ENCODE results near the gene TRIM10. TPM values are rescaled to one million over a fixed set of nuclear protein-coding genes. Genes with fewer than 3 reads are reported as not detected.

The TRIM10 gene
- total RNA-seq, 2 experiments from 2014 or later: 0.36 to 0.38 TPM

DNA sequence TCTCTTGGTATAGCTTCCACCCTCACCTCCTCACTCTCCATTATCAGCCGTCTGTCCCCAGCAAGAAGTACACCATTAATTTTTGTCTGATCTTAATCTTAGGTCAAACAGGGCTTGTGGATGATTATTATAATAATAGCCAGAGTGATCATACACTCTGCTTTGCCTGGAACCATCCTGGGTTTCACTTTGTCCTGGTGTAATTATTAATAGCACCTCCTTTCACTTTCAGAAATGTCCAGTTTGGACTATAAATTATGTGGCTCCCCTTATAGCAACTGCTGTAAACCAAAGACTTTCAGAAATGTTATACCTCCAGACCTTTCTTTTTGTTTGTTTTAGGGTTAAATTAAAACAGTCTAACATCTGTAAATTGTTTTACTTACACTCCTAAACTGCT lies 47.2 kb downstream of the TRIM10 start:
- H3K27me3 Mint-ChIP-seq: peaks cover 31% of the 10 kb centered on the region
- no peak overlapping the region for H3K27ac Mint-ChIP-seq
- H3K36me3 Mint-ChIP-seq: no peaks in the 10 kb centered on the region
- intact Hi-C loops (cut with micrococcal nuclease): loop anchor here (2.0 kb wide), 1 partner anchor 15 kb away; no protein-coding TSS in a partner anchor
- ChIA-PET POLR2A (no interaction called here), CTCF (interaction anchor here (0.7 to 3.8 kb wide), 2 partner anchors 10 to 17 kb away, joined by 4 to 19 read pairs; no protein-coding TSS in a partner anchor)
- no peak overlapping the region for H3K4me3 Mint-ChIP-seq
- DNase-seq: no peak
- peaks cover 17% of the 10 kb centered on the region for H3K4me1 Mint-ChIP-seq (ENCODE audit: low read depth)
- H3K9me3 Mint-ChIP-seq: no peaks in the 10 kb centered on the region

DNA sequence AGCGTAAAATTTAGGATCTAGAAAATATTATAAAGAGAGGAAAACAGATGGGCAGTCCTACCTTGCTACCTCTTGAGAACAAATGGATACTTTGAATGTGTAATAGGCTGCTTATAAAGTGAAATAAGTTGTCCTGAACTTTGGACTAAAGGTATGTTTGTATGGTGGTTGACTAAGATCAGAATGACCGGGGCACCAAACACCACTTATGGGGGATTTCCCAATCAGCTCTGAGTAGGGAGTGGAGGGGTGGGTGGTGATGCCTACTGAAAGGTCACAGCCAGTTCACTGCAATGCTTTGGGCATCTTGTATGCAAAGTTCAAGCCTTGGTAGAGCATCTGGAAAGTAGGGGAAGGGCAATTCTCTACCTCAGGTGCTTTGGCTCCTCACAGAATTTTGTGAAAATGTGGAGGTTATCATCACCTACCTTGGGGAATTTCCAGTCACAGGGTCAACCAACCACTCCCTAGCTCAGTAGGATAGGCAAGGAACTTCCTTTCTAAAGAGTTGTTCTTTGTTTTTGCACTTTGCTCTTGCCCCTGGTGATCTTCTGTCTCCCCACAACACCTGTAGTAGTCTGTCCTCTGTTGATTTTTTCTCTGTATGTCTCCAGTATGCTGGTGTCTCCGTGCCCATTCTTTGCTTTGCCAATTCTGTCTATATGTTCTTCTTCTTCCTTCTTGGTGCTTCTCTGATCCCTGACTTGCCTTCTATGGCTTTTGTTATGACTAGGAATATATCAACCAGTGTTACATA lies 47.8 kb downstream of the TRIM10 start, which contains the start of gene TRIM31:
TRIM31 (minus strand) TSS at position 88 of the 757 bp plus-strand sequence. CDS start 285 bp downstream, outside the sequence.
- H3K27ac Mint-ChIP-seq: no peak within 1 kb of the TSS
- H3K4me1 Mint-ChIP-seq (ENCODE audit: low read depth): peaks cover 17% of the 10 kb centered on the region
- intact Hi-C loops (cut with micrococcal nuclease): loop anchor here (2.0 kb wide), 1 partner anchor 16 kb away; no protein-coding TSS in a partner anchor
- ChIA-PET CTCF (interaction anchor here (3.8 to 12.8 kb wide), 2 partner anchors 9 to 16 kb away, joined by 19 to 491 read pairs; partner anchors contain the start of gene TRIM40), POLR2A (no interaction called here)
- H3K36me3 Mint-ChIP-seq: no peaks in the 10 kb centered on the region
- peak; percentile 21 for DNase-seq
- no peaks in the 10 kb centered on the region for H3K9me3 Mint-ChIP-seq
- peaks cover 32% of the 10 kb centered on the region for H3K27me3 Mint-ChIP-seq
- H3K4me3 Mint-ChIP-seq: no peak within 1 kb of the TSS

DNA sequence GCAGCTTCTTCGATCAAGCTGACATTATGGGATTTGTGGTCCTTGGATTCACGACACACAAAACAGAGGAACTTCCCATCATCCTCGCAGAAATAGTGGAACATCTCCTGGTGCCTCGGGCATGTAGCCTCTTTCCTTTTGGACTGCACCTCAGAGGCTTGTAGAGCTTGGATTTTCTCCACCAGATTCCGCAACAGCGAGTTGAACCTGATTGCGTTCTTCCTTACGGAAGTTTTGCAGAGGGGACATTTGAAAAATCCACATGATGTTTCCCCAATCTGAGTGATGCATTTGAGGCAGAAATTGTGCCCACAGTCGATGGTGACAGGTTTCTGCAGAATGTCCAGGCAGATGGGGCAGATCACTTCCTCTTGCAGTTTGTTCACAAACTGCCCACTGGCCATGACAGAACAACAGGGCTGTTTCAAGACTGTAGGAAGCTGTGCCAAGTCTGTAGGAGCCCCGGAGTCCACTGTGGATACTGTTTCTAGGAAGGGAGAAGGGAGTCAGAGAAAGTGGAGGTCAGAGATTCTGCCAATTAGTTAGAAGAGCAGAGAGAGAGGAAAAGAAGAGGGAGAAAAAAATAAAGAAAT lies 48.5 kb downstream of the TRIM10 start:
- H3K9me3 Mint-ChIP-seq: no peaks in the 10 kb centered on the region
- CTCF ChIA-PET: interaction anchor here (3.8 to 12.8 kb wide), 2 partner anchors 8 to 17 kb away, joined by 19 to 491 read pairs; partner anchors contain the start of gene TRIM40
- H3K27me3 Mint-ChIP-seq: peaks cover 35% of the 10 kb centered on the region
- no peak overlapping the region for H3K27ac Mint-ChIP-seq
- no peak overlapping the region for H3K4me3 Mint-ChIP-seq
- peaks cover 20% of the 10 kb centered on the region for H3K4me1 Mint-ChIP-seq (ENCODE audit: low read depth)
- DNase-seq: no peak
- no peaks in the 10 kb centered on the region for H3K36me3 Mint-ChIP-seq
- POLR2A ChIA-PET: interaction anchor here (0.6 kb wide), 1 partner anchor 20 kb away, joined by 3 read pairs; no protein-coding TSS in a partner anchor
- intact Hi-C loops (cut with micrococcal nuclease): loop anchor here (2.0 kb wide), 1 partner anchor 16 kb away; no protein-coding TSS in a partner anchor

DNA sequence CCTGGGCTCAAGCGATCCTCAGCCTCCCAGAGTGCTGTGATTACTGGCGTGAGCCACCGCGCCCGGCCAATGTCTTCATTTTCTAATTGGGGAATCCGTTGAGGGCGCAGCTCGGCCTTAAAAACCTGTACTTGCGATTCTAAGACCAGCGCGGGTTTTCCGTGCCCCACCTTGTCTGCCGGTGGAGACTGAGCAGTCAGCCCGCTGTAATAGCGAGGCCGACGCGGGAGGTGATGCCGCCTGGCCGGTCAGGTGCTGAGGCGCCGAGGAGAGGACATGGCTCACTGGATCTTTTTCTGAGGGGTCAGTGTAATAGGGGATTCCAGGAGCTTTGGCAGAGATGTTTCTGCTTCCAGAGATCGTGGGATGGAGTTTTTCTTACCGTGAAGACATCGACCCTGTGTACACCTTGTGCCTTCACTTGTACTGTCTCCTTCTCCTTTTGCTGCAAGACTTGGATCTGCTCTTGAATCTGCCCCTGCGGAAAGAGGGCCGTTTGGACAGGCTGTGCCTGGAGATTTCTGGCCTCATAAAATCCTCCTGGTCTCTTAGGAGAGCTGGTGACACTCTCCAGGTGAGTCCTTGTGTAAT lies 49.6 kb downstream of the TRIM10 start:
- intact Hi-C loops (cut with micrococcal nuclease): no loop called here
- Mint-ChIP-seq H3K4me3 (no peak overlapping the region), H3K27me3 (peaks cover 37% of the 10 kb centered on the region), H3K4me1 (ENCODE audit: low read depth) (peaks cover 20% of the 10 kb centered on the region), H3K9me3 (no peaks in the 10 kb centered on the region), H3K36me3 (no peaks in the 10 kb centered on the region), H3K27ac (no peak overlapping the region)
- ChIA-PET CTCF (interaction anchor here (3.8 to 12.8 kb wide), 2 partner anchors 7 to 18 kb away, joined by 19 to 491 read pairs; partner anchors contain the start of gene TRIM40), POLR2A (interaction anchor here (0.6 kb wide), 1 partner anchor 464 kb away, joined by 3 read pairs; no protein-coding TSS in a partner anchor)
- DNase-seq: no peak

DNA sequence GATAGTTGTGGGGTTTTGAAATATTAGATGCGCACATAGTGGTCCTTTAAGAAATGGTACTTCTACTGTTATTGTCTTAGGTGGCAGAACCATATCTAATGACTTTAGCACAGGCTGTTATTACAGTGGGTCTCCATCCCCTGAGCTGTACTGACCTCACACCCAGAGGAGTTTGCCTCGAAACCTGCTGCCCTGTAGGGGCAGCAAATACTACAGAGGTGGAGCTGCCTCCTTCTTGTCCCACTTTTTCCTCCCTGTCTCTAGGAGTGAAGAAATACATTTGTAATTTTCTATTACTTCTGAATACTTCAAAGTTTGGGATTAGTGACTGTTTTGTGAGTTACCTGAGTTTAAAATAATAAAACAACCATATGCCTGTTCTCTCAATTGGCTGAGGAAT lies 56.4 kb downstream of the TRIM10 start:
- ChIA-PET POLR2A (interaction anchor here (1.9 kb wide), 1 partner anchor 26 kb away, joined by 5 read pairs; no protein-coding TSS in a partner anchor), CTCF (interaction anchor here (0.5 to 12.8 kb wide), 10 partner anchors 8 to 355 kb away, joined by 3 to 491 read pairs (median 6); partner anchors contain the start of genes TRIM31 and TRIM40)
- intact Hi-C loops (cut with micrococcal nuclease): no loop called here
- H3K27ac Mint-ChIP-seq: no peak overlapping the region
- no peak for DNase-seq
- peaks cover 36% of the 10 kb centered on the region for H3K27me3 Mint-ChIP-seq
- no peaks in the 10 kb centered on the region for H3K9me3 Mint-ChIP-seq
- no peak overlapping the region for H3K4me3 Mint-ChIP-seq
- H3K36me3 Mint-ChIP-seq: no peaks in the 10 kb centered on the region
- peaks cover 36% of the 10 kb centered on the region for H3K4me1 Mint-ChIP-seq (ENCODE audit: low read depth)

DNA sequence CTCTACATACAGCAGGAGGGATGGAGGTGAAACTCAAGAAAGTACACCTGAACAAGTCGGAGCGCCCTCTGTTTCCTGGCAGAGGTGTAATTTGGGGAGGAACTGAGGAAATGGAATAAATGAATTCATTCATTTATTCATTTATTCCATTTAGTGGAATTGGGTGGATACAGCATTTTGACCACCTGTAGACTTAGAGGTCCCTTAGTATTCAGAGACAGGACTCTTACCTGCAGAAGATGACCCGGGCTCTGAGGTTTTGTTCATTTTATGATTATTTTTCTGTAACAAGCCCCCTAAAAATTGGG lies 57.2 kb downstream of the TRIM10 start:
- POLR2A ChIA-PET: interaction anchor here (1.0 to 1.9 kb wide), 3 partner anchors 27 to 38 kb away, joined by 3 to 5 read pairs (median 3); partner anchors contain the start of gene RNF39
- CTCF ChIA-PET: interaction anchor here (0.6 to 12.8 kb wide), 29 partner anchors 9 to 360 kb away, joined by 3 to 491 read pairs (median 6); partner anchors contain the start of genes POLR1H, TRIM26, TRIM31 and TRIM40
- no peak for DNase-seq
- Mint-ChIP-seq H3K27ac (no peak overlapping the region), H3K4me1 (ENCODE audit: low read depth) (peaks cover 37% of the 10 kb centered on the region), H3K4me3 (peak overlapping the region; percentile 73), H3K27me3 (peaks cover 39% of the 10 kb centered on the region), H3K36me3 (no peaks in the 10 kb centered on the region), H3K9me3 (no peaks in the 10 kb centered on the region)
- intact Hi-C loops (cut with micrococcal nuclease): loop anchor here (1.0 to 2.0 kb wide), 3 partner anchors 27 to 66 kb away; partner anchors contain the start of gene PPP1R11

DNA sequence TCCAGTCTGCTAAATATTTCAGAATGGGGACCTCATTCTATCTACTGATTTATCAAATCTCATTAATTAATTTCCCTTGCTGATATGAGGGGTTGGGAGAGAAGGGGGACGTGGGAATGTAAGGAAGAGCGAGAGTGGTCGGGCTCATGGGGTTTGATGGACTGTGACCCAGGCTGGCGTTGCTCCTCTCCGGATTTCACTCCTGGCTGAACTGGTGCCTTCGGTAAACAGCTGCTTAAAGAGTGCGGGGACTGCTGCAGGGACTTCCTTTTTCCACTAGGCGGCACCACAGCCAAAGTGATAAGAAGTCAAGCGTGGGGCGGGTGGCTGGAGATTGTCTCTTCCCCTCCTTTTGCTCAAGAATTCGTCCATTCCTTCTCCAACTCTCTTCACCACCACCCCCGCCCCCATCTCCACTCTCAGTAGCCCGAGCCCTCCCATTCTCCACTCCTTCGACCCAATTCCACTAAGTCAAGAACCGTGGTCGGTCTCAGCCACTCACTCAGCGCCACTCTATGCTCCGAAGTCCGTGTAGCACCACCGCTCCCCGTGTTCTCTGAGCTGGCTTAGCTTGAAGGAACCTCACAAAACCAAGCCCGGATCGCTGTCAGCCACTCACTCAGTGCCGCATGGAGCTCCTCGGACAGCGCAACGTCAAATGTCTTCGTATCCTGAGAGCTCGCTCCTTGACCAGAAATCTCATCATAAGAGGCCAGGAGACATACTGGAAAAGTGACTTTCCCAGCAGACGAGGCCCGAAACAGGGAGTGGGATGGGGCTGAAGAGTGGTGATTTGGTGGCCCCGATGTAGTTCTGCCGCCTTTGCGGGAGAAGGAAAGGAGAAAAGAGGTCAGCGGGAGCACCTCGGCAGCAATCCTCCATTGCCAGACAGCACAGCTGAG lies 57.8 kb downstream of the TRIM10 start:
- H3K36me3 Mint-ChIP-seq: no peaks in the 10 kb centered on the region
- H3K27ac Mint-ChIP-seq: no peak overlapping the region
- H3K27me3 Mint-ChIP-seq: peaks cover 41% of the 10 kb centered on the region
- intact Hi-C loops (cut with micrococcal nuclease): loop anchor here (1.0 to 2.0 kb wide), 3 partner anchors 28 to 67 kb away; partner anchors contain the start of gene PPP1R11
- H3K4me3 Mint-ChIP-seq: peak overlapping the region; percentile 73
- DNase-seq: peak; percentile 91
- POLR2A ChIA-PET: interaction anchor here (1.0 to 1.9 kb wide), 4 partner anchors 28 to 65 kb away, joined by 3 to 5 read pairs (median 3); partner anchors contain the start of gene RNF39
- CTCF ChIA-PET: interaction anchor here (0.5 to 12.8 kb wide), 39 partner anchors 9 to 361 kb away, joined by 3 to 491 read pairs (median 4); partner anchors contain the start of genes POLR1H, PPP1R11, TRIM26 and TRIM31
- H3K9me3 Mint-ChIP-seq: no peaks in the 10 kb centered on the region
- peaks cover 41% of the 10 kb centered on the region for H3K4me1 Mint-ChIP-seq (ENCODE audit: low read depth)

DNA sequence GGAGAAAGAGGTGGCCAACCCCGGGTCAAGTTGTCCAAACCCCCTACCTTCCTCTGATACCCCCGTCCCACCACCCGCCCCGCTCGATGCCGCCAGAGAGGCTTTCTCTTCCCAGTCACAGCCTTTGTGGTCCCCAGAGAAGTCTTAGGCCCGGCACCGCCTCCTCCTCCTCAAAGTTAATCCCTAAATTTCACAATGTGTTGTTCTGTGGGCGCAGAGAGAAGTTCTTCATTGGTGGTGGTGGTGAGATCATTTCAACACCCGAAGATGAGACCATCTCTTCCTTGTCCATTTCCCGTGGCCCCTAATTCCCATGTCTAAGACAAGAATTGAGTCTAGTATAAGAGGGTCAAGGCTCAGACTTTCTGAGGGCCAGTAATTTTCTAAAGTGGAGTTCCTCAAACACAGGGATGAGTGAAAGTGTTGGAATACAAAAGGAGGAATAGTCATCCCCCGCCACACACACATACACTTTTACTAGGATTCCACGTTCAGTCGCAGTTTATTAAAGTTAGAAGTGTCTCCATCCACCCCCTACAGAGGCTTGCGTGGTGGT lies 58.5 kb downstream of the TRIM10 start:
- POLR2A ChIA-PET: interaction anchor here (1.0 kb wide), 2 partner anchors 36 to 66 kb away, joined by 3 to 4 read pairs; partner anchors contain the start of gene PPP1R11
- H3K36me3 Mint-ChIP-seq: no peaks in the 10 kb centered on the region
- DNase-seq: peak; percentile 13
- H3K4me1 Mint-ChIP-seq (ENCODE audit: low read depth): peaks cover 45% of the 10 kb centered on the region
- peaks cover 37% of the 10 kb centered on the region for H3K27me3 Mint-ChIP-seq
- peak overlapping the region; percentile 50 for H3K4me3 Mint-ChIP-seq
- CTCF ChIA-PET: interaction anchor here (0.5 to 12.8 kb wide), 38 partner anchors 8 to 361 kb away, joined by 3 to 491 read pairs (median 6); partner anchors contain the start of genes POLR1H, PPP1R11, TRIM26 and TRIM31
- intact Hi-C loops (cut with micrococcal nuclease): loop anchor here (2.0 kb wide), 1 partner anchor 36 kb away; the partner anchor contains the start of gene PPP1R11
- H3K9me3 Mint-ChIP-seq: no peaks in the 10 kb centered on the region
- no peak overlapping the region for H3K27ac Mint-ChIP-seq
